ENCODE results near the gene PLET1. TPM values are rescaled to one million over a fixed set of nuclear protein-coding genes. Genes with fewer than 3 reads are reported as not detected.
A peak's percentile ranks its signal among the peaks of the same experiment; 100 is the strongest.

PLET1 gene
- total and polyA plus RNA-seq, 2 of the 4 experiments (the other 2 are of a cell fraction): not detected

GRCh38 chr11:112213753-112214152, 46.9 kb downstream of the PLET1 start:
- no peaks in the 10 kb centered on the region for H4K20me1 ChIP-seq (ENCODE audit: insufficient read depth, low read length)
- dilution Hi-C loops (cut with HindIII; ENCODE audit: low sequenced_read_pairs, unreplicated experiment) (no loop called here), in situ Hi-C loops (cut with MboI; ENCODE audit: low sequenced_read_pairs) (loop anchor here (25.0 kb wide), 1 partner anchor 1324 kb away; no protein-coding TSS in a partner anchor), intact Hi-C loops (cut with micrococcal nuclease) (loop anchor here (5.0 to 10.0 kb wide), 3 partner anchors 36 to 1521 kb away; partner anchors contain the start of gene BCO2)
- no peak overlapping the region for H2BK15ac ChIP-seq (ENCODE audit: low read depth, low read length)
- no peak overlapping the region for H3K14ac ChIP-seq (replicated peaks; ENCODE audit: low read depth, low read length)
- H3K23ac ChIP-seq (ENCODE audit: low read depth, low read length): no peak overlapping the region
- no peaks in the 10 kb centered on the region for H3K9me3 ChIP-seq (ENCODE audit: control insufficient read depth, insufficient read depth, low read length)
- H3K27me3 ChIP-seq (ENCODE audit: control insufficient read depth, insufficient read depth, low read length): no peaks in the 10 kb centered on the region
- H3K4me2 ChIP-seq (ENCODE audit: low read depth, low read length): peak overlapping the region; percentile 50; the same call in 1 of the 2 replicates
- ChIA-PET CTCF (no interaction called here), POLR2A (ENCODE audit: unreplicated experiment) (no interaction called here)
- H4K91ac ChIP-seq (ENCODE audit: insufficient read depth, low read depth, low read length): no peak overlapping the region
- peak overlapping the region; percentile 36 for H2BK120ac ChIP-seq (ENCODE audit: low read depth, low read length)
- H2AK5ac ChIP-seq (ENCODE audit: low read depth, low read length): no peak overlapping the region
- WGBS, 2 experiments (ENCODE audit: extremely low coverage in 2 of 2, insufficient read length in 1 of 2): 100% methylated on average over 1 of the region's 4 CpGs; no CpG with 5 or more reads in 1 of the 2 experiments
- no peak overlapping the region for H3K56ac ChIP-seq (ENCODE audit: extremely low read depth, insufficient read depth, low read length)
- H3K36me3 ChIP-seq (ENCODE audit: control insufficient read depth, insufficient read depth, low read length): no peaks in the 10 kb centered on the region
- no peak overlapping the region for H4K5ac ChIP-seq (ENCODE audit: low read depth, low read length)
- no peaks in the 10 kb centered on the region for H3K79me1 ChIP-seq (ENCODE audit: low read depth in 1 of 2, low read length in 2 of 2)
- H3K9ac ChIP-seq (ENCODE audit: low read depth, low read length): no peak overlapping the region
- H3K4ac ChIP-seq (ENCODE audit: low read depth, low read length): 0 out of 2 replicates have a peak overlapping the region, but pooled peaks have one; percentile 52
- H3K4me1 ChIP-seq (ENCODE audit: control insufficient read depth, insufficient read depth, low read length): peaks cover 18% of the 10 kb centered on the region
- peak overlapping the region; percentile 75; the same call in 1 of the 2 replicates for H3K18ac ChIP-seq (ENCODE audit: low read depth, low read length)
- DNase-seq: peak; percentile 61
- H4K8ac ChIP-seq (ENCODE audit: low read depth in 2 of 2, low read length in 2 of 2): no peak overlapping the region
- no peak overlapping the region for H2AFZ ChIP-seq (replicated peaks; ENCODE audit: low read length, poor library complexity)
- no peak overlapping the region for H3K4me3 ChIP-seq (ENCODE audit: insufficient read depth, low read depth, low read length)
- no peak overlapping the region for H2BK5ac ChIP-seq (ENCODE audit: low read depth, low read length, poor library complexity, severe bottlenecking)
- peak; percentile 92 for TF ChIP-seq CEBPB (IDR thresholded peaks at IDR 0.05; ENCODE audit: low read depth, low read length)
- TF ChIP-seq SMC3 (IDR thresholded peaks at IDR 0.05; ENCODE audit: low read depth, low read length): no peak
- peaks cover 9% of the 10 kb centered on the region for H3K9me1 ChIP-seq (ENCODE audit: insufficient read depth, low read length)
- no peak overlapping the region for H2BK20ac ChIP-seq (ENCODE audit: low read depth, low read length)
- no peak overlapping the region for H2AK9ac ChIP-seq (replicated peaks; ENCODE audit: low read depth, low read length, poor library complexity)
- peak overlapping the region; percentile 4; the same call in 1 of the 2 replicates for H3K27ac ChIP-seq (ENCODE audit: insufficient read depth, low read length)
- no TSS peak for BruUV-seq (replicated peaks)
- ATAC-seq (ENCODE audit: low read depth): peak; percentile 44
